Measurements from ENCODE around the gene BIN1.
"Not testable (repeated sequence)": the region's sequence is repeated elsewhere in the genome, so short reads cannot be mapped to it uniquely, and the experiment has no call there.

The BIN1 gene

GRCh38 chr2:127045792-127046501, 61.0 kb downstream of the BIN1 start:
- no peak for DNase-seq

- no peak for DNase-seq
Observed at GRCh38 chr2:127044977-127045661, 61.8 kb downstream of the BIN1 start.

- no peak for DNase-seq
Observed at GRCh38 chr2:127044165-127044718, 62.7 kb downstream of the BIN1 start.

- no peak for DNase-seq
Observed at GRCh38 chr2:127043367-127044164, 63.4 kb downstream of the BIN1 start.

- no peak for DNase-seq
Observed at GRCh38 chr2:127041259-127041970, 65.5 kb downstream of the BIN1 start.

GRCh38 chr2:127040169-127040568, 66.8 kb downstream of the BIN1 start:
- no peak for DNase-seq

- DNase-seq, result no peak
Observed at GRCh38 chr2:127039387-127040031, 67.4 kb downstream of the BIN1 start.

- DNase-seq, result peak; percentile 17
Observed at GRCh38 chr2:127037476-127037875, 69.5 kb downstream of the BIN1 start.

- no peak for DNase-seq
Observed at GRCh38 chr2:127034883-127035611, 71.9 kb downstream of the BIN1 start.

- no peak for DNase-seq
Observed at GRCh38 chr2:127034051-127034450, 72.9 kb downstream of the BIN1 start.

- peak; percentile 17 for DNase-seq
Observed at GRCh38 chr2:127032621-127033020, 74.3 kb downstream of the BIN1 start.

- no peak for DNase-seq
Observed at GRCh38 chr2:127029350-127030051, 77.5 kb downstream of the BIN1 start.

GRCh38 chr2:127028745-127029144, 78.2 kb downstream of the BIN1 start:
- DNase-seq, result not testable (repeated sequence)

- DNase-seq, result no peak
Observed at GRCh38 chr2:127027715-127028114, 79.2 kb downstream of the BIN1 start.

GRCh38 chr2:127025359-127026166, 81.4 kb downstream of the BIN1 start:
- DNase-seq, result peak; percentile 82

- peak; percentile 44 for DNase-seq
Observed at GRCh38 chr2:127024769-127025358, 82.1 kb downstream of the BIN1 start.

GRCh38 chr2:127023504-127023903, 83.5 kb downstream of the BIN1 start:
- DNase-seq, result no peak

- no peak for DNase-seq
Observed at GRCh38 chr2:127022817-127023216, 84.1 kb downstream of the BIN1 start.

GRCh38 chr2:127020536-127020935, 86.4 kb downstream of the BIN1 start:
- no peak for DNase-seq
